HEK293 (cell line): Measurements from ENCODE around the gene SOX18.

Source experiments
- CTCF ChIA-PET: fragments of 350-600 bp; formaldehyde crosslinking; extraction: SDS; loops from one replicate; lab custom pipeline; 2021; ENCODE audit warnings: antibody characterized with exemption; lab: Yijun Ruan, JAX
- POLR2A ChIA-PET: fragments of 300-600 bp; formaldehyde crosslinking; extraction: SDS; loops from one replicate; lab custom pipeline; 2020; ENCODE audit warnings: antibody characterized with exemption, inconsistent platforms; lab: Yijun Ruan, JAX
- H3K27ac ChIP-seq: fragments of 200-500 bp; sonication (Bioruptor generic); 2 replicates; pipeline ENCODE4 v1.5.1; 2014; ENCODE audit warnings: low read depth, low read length, control low read depth, inconsistent platforms; ENCODE audit errors: extremely low read depth
- H3K36me3 ChIP-seq, 2 experiments: fragments of 200-500 bp in 1 of 2; sonication (Bioruptor generic) in 1 of 2; 1 replicate in 1 of 2; 2 replicates in 1 of 2; pipeline ENCODE4 v1.5.1; 2014 to 2017; ENCODE audit warnings: inconsistent platforms in 2 of 2, low read length in 2 of 2; ENCODE audit not compliant: control insufficient read depth in 2 of 2, insufficient read depth in 1 of 2
- H3K4me1 ChIP-seq: fragments of 200-500 bp; sonication (Bioruptor generic); 2 replicates; pipeline ENCODE4 v1.5.1; 2014; ENCODE audit warnings: mild to moderate bottlenecking, low read length, inconsistent platforms; ENCODE audit not compliant: control insufficient read depth, insufficient read depth
- H3K4me3 ChIP-seq: 2 replicates; pipeline ENCODE4 v1.5.1; 2011; ENCODE audit warnings: low read depth, mild to moderate bottlenecking, control low read depth, low read length, moderate library complexity
- H3K9me3 ChIP-seq: fragments of 200-500 bp; sonication (Bioruptor generic); 2 replicates; pipeline ENCODE4 v1.5.1; 2014; ENCODE audit warnings: low read depth, low read length, inconsistent platforms; ENCODE audit not compliant: control insufficient read depth, insufficient read depth
- EGR2 ChIP-seq: fragments of 450-650 bp; formaldehyde crosslinking; IDR thresholded peaks from 2 replicates; pipeline ENCODE4 v1.5.1; 2016; ENCODE audit warnings: low read depth, missing biosample characterization, missing genetic modification characterization
- GLIS1 ChIP-seq: fragments of 450-650 bp; formaldehyde crosslinking; IDR thresholded peaks from 2 replicates; pipeline ENCODE4 v1.5.1; 2016; ENCODE audit warnings: missing biosample characterization, missing genetic modification characterization
- GLIS2 ChIP-seq: fragments of 450-650 bp; formaldehyde crosslinking; IDR thresholded peaks from 2 replicates; pipeline ENCODE4 v1.5.1; 2016; ENCODE audit warnings: missing biosample characterization, missing genetic modification characterization
- PRDM1 ChIP-seq: fragments of 450-650 bp; formaldehyde crosslinking; IDR thresholded peaks from 2 replicates; pipeline ENCODE4; 2016; ENCODE audit warnings: missing biosample characterization, missing genetic modification characterization
- SCRT1 ChIP-seq: fragments of 450-650 bp; formaldehyde crosslinking; IDR thresholded peaks from 2 replicates; pipeline ENCODE4 v1.5.1; 2016; ENCODE audit warnings: missing biosample characterization, missing genetic modification characterization, borderline replicate concordance
- SP3 ChIP-seq: fragments of 450-650 bp; formaldehyde crosslinking; IDR thresholded peaks from 2 replicates; pipeline ENCODE4 v1.5.1; 2016; ENCODE audit warnings: missing biosample characterization, missing genetic modification characterization
- WT1 ChIP-seq: fragments of 450-650 bp; formaldehyde crosslinking; IDR thresholded peaks from 2 replicates; pipeline ENCODE4 v1.5.1; 2016; ENCODE audit warnings: missing biosample characterization, missing genetic modification characterization
- YY1 ChIP-seq: fragments of 450-650 bp; formaldehyde crosslinking; IDR thresholded peaks from 2 replicates; pipeline ENCODE4 v1.5.1; 2018; ENCODE audit warnings: missing biosample characterization, missing genetic modification characterization
- ZIC2 ChIP-seq: fragments of 450-650 bp; formaldehyde crosslinking; IDR thresholded peaks from 2 replicates; pipeline ENCODE4 v1.5.1; 2016; ENCODE audit warnings: missing biosample characterization, missing genetic modification characterization
- ZNF174 ChIP-seq: fragments of 450-650 bp; formaldehyde crosslinking; IDR thresholded peaks from 2 replicates; pipeline ENCODE4 v1.5.0; 2017; ENCODE audit warnings: missing biosample characterization, mild to moderate bottlenecking, missing genetic modification characterization
- ZNF423 ChIP-seq: fragments of 450-650 bp; formaldehyde crosslinking; IDR thresholded peaks from 2 replicates; pipeline ENCODE4 v1.5.1; 2016; ENCODE audit warnings: missing biosample characterization, missing genetic modification characterization
- ZNF426 ChIP-seq: fragments of 450-650 bp; formaldehyde crosslinking; IDR thresholded peaks from 2 replicates; pipeline ENCODE4 v1.5.1; 2017; ENCODE audit warnings: missing biosample characterization, missing genetic modification characterization, mild to moderate bottlenecking, inconsistent platforms, moderate library complexity
- ZNF473 ChIP-seq: fragments of 450-650 bp; formaldehyde crosslinking; IDR thresholded peaks from 2 replicates; pipeline ENCODE4 v1.5.1; 2017; ENCODE audit warnings: missing biosample characterization, missing genetic modification characterization
- ZNF677 ChIP-seq: fragments of 450-650 bp; IDR thresholded peaks from 2 replicates; pipeline ENCODE4 v1.5.0; 2018; ENCODE audit warnings: missing biosample characterization, mild to moderate bottlenecking, missing genetic modification characterization, moderate library complexity
- TF ChIP-seq, protein P1 (sequence below): fragments of 450-650 bp; formaldehyde crosslinking; IDR thresholded peaks from 2 replicates; pipeline ENCODE4 v1.5.1; 2016; ENCODE audit warnings: missing biosample characterization, missing genetic modification characterization
- TF ChIP-seq, protein P2 (sequence below): fragments of 450-650 bp; formaldehyde crosslinking; IDR thresholded peaks from 2 replicates; pipeline ENCODE4 v1.5.1; 2016; ENCODE audit warnings: missing biosample characterization, missing genetic modification characterization
- TF ChIP-seq, protein P3 (sequence below): fragments of 450-650 bp; formaldehyde crosslinking; IDR thresholded peaks from 2 replicates; pipeline ENCODE4 v1.5.1; 2017; ENCODE audit warnings: missing biosample characterization, missing genetic modification characterization

SOX18 gene

DNA sequence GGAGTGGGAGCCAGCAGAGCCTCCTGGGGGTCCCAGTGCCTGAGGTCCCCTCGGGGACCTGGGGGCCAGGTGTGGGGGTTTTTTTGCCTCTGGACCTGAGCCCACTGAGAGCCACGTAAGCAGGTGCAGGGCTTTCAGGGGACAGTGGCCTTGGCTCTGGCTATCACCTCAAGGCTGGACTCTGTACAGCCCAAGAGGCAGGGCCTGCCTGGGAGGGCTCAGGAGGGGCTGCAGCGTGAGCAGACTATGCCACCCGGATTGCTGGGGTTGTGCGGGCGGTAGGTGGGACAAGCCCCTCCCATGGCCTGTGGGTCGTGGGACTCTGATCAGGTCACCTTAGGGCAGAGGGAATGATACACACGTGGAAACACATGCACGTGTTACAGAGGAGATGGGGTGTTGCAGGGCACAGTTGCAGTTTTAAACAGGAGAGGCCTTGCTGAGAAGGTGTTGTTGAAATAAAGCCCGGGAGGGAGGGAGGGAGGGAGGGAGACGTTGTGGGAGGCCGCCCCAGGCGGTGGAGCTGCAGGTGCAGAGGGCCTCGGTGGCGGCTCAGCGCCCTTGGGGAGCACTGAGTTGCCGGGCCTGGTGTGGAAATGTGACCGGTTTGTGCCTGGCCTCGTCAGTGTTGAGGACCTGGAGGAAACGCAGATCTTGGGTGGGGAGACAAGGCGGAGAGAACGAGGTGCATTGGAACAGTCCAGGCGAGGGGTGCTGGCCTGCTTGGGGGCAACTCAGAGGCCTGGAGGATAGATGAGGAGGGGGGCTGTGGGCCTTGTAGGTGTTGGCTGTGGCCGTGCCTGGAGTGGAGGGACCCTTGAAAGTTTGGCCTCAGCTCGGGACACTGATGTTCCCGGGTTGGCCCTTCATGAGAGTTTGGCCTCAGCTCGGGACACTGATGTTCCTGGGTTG is 15.9 kb upstream of the SOX18 start:
- H3K4me1 ChIP-seq: no peaks in the 10 kb centered on the region
- CTCF ChIA-PET: interaction anchor here (0.9 to 1.0 kb wide), 2 partner anchors 26 to 55 kb away, joined by 3 read pairs; no protein-coding TSS in a partner anchor
- POLR2A ChIA-PET: interaction anchor here (0.8 to 1.0 kb wide), 4 partner anchors 10 to 528 kb away, joined by 3 to 5 read pairs (median 4); no protein-coding TSS in a partner anchor
- no peak overlapping the region for H3K4me3 ChIP-seq
- H3K27ac ChIP-seq: no peak overlapping the region
- H3K36me3 ChIP-seq: no peaks in the 10 kb centered on the region
- H3K9me3 ChIP-seq: no peaks in the 10 kb centered on the region
- TF ChIP-seq ZNF423 (no peak), PRDM1 (tag by site-specific recombination) (no peak), GLIS1 (tag by site-specific recombination) (peak; percentile 21; the same call in 1 of the 2 replicates), SP3 (tag by site-specific recombination) (no peak), SCRT1 (tag by site-specific recombination) (no peak), ZNF677 (tag by site-specific recombination) (no peak), ZNF174 (no peak), ZNF473 (tag by site-specific recombination) (no peak), ZNF426 (tag by site-specific recombination) (no peak), EGR2 (tag by site-specific recombination) (peak; percentile 62), WT1 (tag by site-specific recombination) (no peak)
- TF ChIP-seq, protein P1, sequence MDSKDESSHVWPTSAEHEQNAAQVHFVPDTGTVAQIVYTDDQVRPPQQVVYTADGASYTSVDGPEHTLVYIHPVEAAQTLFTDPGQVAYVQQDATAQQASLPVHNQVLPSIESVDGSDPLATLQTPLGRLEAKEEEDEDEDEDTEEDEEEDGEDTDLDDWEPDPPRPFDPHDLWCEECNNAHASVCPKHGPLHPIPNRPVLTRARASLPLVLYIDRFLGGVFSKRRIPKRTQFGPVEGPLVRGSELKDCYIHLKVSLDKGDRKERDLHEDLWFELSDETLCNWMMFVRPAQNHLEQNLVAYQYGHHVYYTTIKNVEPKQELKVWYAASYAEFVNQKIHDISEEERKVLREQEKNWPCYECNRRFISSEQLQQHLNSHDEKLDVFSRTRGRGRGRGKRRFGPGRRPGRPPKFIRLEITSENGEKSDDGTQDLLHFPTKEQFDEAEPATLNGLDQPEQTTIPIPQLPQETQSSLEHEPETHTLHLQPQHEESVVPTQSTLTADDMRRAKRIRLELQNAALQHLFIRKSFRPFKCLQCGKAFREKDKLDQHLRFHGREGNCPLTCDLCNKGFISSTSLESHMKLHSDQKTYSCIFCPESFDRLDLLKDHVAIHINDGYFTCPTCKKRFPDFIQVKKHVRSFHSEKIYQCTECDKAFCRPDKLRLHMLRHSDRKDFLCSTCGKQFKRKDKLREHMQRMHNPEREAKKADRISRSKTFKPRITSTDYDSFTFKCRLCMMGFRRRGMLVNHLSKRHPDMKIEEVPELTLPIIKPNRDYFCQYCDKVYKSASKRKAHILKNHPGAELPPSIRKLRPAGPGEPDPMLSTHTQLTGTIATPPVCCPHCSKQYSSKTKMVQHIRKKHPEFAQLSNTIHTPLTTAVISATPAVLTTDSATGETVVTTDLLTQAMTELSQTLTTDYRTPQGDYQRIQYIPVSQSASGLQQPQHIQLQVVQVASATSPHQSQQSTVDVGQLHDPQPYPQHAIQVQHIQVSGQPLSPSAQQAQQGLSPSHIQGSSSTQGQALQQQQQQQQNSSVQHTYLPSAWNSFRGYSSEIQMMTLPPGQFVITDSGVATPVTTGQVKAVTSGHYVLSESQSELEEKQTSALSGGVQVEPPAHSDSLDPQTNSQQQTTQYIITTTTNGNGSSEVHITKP: peak; percentile 55

GRCh38 chr20:64064145-64064698 is 14.8 kb upstream of the SOX18 start:
- no peaks in the 10 kb centered on the region for H3K9me3 ChIP-seq
- TF ChIP-seq, protein P2, sequence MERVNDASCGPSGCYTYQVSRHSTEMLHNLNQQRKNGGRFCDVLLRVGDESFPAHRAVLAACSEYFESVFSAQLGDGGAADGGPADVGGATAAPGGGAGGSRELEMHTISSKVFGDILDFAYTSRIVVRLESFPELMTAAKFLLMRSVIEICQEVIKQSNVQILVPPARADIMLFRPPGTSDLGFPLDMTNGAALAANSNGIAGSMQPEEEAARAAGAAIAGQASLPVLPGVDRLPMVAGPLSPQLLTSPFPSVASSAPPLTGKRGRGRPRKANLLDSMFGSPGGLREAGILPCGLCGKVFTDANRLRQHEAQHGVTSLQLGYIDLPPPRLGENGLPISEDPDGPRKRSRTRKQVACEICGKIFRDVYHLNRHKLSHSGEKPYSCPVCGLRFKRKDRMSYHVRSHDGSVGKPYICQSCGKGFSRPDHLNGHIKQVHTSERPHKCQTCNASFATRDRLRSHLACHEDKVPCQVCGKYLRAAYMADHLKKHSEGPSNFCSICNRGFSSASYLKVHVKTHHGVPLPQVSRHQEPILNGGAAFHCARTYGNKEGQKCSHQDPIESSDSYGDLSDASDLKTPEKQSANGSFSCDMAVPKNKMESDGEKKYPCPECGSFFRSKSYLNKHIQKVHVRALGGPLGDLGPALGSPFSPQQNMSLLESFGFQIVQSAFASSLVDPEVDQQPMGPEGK (tag by site-specific recombination): 0 out of 2 replicates have a peak, but pooled peaks have one; percentile 14
- TF ChIP-seq, protein P3, sequence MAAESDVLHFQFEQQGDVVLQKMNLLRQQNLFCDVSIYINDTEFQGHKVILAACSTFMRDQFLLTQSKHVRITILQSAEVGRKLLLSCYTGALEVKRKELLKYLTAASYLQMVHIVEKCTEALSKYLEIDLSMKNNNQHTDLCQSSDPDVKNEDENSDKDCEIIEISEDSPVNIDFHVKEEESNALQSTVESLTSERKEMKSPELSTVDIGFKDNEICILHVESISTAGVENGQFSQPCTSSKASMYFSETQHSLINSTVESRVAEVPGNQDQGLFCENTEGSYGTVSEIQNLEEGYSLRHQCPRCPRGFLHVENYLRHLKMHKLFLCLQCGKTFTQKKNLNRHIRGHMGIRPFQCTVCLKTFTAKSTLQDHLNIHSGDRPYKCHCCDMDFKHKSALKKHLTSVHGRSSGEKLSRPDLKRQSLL (tag by site-specific recombination): peak; percentile 57; the same call in 1 of the 2 replicates
- TF ChIP-seq ZIC2 (tag by site-specific recombination): peak; percentile 42
- peak; percentile 88 for TF ChIP-seq GLIS1 (tag by site-specific recombination)
- TF ChIP-seq YY1 (tag by site-specific recombination): no peak
- peak; percentile 57 for TF ChIP-seq GLIS2 (tag by site-specific recombination)
- no peaks in the 10 kb centered on the region for H3K4me1 ChIP-seq
- POLR2A ChIA-PET: no interaction called here
- H3K36me3 ChIP-seq: no peaks in the 10 kb centered on the region
- H3K27ac ChIP-seq: no peak overlapping the region
- peak overlapping the region; percentile 80 for H3K4me3 ChIP-seq
- CTCF ChIA-PET: interaction anchor here (0.9 kb wide), 1 partner anchor 56 kb away, joined by 3 read pairs; no protein-coding TSS in a partner anchor
